ENCODE measurements around the gene EXOC3L1.

EXOC3L1 gene

DNA sequence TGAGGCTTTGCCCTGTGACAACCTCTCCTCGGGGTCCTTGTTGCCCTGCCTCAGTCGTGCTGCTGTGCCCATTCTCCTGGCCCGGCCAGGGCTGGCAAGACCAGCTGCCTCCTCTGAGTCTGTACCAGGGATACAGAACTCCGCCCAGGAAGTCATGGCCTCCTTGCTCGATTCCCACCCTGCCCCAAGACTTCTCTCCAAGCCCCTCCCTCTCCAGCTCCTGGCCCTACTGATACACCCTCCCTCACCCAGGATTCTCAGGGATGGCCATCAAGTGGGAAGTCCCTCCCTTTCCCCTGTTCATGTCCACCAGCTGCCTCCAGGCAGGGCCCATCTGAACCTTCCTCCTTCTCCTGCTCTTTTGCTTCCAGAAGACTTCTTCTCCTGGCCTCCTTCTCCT is 25.8 kb upstream of the EXOC3L1 start:
- no peak for DNase-seq

DNA sequence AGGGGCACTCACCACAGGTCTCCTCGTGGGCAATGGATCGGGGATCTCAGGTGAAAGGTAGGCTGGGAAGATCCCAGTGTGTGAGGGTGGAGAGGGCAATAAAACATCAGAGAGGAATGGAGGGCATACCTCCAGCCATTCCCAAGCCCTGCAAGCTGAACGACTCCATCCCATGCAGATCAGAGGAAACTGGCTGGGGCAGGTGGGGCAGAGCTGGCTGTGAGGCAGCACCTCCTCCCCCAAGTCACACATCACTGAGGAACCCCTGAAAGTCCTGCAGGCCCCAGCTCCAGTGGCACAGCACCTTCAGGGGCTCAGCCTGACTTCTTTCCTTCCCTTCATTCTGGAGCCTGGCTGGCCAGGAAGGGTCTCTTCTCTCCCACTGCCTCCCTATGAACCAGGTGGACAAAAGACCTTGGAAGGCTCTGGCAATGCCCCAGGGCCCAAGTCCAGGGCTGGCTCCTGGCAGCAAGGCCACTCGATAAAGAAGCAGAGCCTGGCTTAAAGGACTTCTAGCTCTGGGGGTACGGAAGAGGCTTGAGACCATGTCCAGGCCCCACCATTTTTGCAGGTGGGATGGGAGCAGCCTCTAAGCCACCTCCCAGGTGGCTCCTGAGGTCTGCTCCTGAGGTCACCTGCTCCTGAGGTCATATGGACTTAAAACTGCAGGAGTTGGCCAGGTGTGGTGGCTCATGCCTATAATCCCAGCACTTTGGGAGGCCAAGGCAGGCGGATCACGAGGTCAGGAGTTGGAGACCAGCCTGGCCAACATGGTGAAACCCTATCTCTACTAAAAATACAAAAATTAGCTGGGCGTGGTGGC is 23.5 kb upstream of the EXOC3L1 start:
- no peak for DNase-seq

DNA sequence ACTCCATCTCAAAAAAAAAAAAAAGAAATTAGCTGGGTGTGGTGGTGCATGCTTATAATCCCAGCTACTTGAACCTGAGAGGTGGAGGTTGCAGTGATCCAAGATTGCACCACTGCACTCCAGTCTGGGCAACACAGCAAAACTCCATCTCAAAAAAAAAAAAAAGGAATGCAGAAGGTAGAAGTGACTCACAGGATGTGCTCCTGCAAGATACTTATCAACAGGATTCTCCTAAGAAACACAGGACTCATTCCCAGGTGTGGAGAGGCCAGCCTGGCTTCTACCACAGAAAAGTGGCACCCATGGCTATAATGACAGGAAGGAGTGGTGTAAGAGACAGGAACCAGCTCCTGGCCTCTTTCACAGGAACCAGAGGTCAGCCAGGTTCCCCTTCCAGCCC is 22.8 kb upstream of the EXOC3L1 start:
- DNase-seq, result no peak

DNA sequence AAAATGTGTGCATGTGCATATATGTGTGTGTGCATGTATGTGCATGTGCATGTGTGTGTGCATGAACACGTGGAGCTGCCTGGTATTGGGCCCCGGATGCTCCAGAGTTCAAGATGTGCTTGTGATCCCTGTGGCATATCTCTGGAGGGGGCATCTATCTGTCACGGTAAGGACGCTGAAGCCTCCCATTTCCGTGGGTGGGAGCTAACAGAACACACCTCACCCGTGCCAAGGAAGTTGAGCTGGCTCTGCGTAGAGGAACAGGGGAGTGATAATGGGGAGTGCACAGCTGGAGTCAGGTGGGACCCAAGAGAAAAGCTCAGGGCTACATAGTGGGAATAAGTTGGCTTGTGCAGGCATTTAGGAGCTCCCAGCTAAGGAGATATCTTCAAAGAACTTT is 21.7 kb upstream of the EXOC3L1 start:
- no peak for DNase-seq

DNA sequence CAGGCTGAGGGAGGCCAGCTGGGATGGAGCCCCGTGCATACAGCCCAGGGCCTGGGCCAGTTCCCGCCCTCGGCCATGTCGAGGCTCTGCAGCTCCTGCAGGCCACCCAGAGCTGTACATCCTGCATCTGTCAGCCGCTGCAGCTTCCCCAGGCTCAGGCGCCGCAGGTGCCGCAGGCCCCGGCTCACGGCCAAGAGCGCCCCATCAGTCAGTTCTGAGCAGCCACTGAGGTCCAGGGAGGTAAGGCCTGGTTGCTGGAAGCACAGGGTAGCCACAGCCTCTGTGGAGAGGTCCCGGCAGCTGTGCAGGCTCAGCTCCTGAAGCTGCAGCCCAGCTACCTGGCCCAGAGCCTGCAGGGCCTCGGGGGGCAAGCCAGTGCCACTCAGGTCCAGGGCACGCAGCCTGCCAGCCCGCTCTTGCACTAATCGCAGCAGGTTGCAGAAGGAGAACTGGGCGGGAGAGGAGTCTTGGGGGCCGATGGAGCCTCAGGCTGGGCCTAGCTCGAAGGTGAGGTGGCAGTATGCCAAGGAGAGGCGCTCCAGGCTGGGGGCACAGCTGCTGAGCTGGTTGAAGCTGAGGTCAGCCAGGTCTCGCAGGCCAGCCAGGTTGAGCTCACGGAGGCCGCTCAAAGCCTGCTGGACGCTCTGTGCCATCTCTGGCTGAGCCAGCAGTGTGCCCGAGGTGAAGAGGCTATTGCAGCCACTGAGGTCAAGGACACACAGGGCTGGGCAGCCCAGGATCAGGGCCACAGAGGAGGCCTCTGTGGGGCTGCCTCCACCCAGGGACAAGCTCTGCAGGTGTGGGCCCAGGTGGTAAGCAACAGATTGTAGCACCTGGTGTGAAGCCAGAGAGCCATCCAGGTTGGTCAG is 20.4 kb upstream of the EXOC3L1 start:
- no peak for DNase-seq

DNA sequence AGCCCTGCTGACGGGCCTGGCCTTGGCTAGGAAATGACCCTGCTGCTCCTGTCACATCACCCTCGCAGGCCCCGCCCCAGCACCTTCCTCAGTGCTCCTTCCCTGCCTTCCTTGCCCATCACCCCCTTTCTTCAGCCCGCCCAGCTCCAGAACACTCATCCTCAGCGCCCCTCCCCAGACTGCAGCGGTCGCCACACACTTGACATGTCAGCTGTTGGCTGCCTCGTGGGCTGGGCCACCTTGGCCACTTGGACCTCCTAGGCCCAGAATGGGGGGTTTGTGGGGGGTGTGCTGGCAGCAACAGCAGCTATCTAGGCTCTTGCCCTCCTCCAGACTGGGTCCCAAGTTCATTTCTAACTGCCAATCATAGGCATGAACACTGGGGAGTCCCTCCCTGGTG is 19.6 kb upstream of the EXOC3L1 start:
- DNase-seq, result no peak

DNA sequence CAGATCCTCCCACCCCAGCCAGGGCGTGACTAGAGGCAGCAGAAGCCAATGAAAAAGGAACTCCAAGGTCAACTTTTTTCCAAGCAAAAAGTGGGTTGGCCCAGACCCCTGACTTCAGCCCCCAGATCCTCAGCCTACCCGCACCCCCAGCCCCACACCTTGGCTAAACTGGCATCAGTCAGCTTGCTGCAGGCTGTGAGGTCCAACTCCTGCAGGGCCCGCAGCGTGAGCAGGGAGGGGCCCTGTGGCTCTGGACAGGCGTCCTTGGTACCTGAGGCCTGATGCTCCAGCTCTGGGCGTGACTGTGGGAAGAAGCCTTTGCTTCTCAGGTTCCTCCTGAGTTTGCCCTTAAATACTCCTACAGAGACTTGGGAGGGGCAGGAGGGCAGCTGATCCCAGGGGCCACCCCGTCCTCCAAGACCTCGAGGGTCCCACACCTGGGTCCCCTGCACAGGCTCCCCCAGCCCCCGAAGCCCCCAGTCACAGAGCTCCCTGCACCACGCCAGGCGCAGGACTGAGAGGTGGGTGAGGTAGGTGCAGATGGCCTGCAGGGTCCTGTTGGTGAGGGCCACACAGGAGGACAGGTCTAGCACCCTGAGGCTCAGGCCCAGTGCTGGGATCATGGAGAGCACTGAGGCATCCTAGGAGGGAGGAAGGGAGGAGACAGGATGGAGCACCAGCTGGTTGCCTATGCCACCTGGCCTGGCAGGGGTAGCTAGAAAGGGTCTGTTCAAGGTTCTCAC is 18.4 kb upstream of the EXOC3L1 start:
- DNase-seq, result no peak

DNA sequence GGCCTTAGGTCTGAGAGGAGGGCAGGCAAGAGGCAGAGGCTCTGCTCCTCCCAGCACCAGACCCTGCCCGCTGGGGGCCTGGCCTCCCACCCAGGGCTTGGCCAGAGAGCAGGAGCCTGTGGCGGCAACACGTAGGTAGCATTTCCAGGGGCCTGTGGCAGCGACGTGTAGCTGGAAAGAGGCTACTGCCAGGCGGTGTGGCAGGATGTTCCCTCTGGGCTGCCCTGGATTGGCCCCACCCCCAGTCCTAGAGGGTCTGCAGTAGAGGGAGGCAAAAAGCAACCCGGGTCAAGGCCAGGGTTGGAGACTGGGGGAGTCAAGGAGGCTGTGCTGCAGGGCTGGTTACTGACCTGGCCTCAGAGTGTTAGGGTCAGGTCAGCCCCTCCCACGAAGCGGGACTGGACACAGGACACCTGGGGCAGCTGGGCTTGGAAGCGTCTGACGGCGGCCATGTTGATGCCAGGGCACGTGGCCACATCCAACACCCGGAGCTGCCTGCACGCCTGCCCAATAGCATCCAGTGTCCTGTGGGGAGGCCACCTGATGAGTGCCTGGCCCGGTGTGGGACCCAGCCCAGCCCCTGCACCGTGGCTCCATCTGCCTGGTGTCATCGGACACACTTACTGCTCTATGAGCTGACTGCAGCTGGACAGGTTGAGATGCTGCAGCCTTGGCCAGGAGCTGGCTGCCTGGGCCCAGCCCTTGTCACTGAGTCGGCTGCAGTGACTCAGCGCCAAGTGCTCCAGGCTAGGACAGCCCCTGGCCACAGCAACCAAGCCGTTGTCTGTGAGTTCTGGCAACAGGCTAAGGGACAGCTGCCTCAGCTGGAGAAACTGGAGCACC is 17.5 kb upstream of the EXOC3L1 start:
- no peak for DNase-seq

DNA sequence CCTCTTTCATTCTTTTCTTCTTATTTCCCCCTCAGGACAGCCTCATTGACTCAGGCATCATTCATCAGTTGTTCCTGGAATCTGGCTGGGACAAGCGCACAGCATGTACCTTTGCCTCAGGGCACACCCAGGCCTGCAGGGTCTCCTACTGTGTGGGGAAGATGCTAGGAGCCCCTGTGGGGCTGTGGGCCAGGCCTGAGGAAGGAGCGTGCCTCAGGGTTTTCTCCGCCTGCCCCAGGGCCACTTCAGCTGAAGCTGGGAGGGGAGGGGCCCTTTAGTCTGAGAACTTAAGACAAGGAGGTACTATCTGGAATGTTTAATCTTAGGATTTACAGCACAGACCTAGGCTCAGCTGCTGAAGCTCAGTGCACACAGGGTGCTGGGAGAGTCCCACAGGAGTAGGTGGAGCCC is 16.9 kb upstream of the EXOC3L1 start:
- DNase-seq, result no peak

DNA sequence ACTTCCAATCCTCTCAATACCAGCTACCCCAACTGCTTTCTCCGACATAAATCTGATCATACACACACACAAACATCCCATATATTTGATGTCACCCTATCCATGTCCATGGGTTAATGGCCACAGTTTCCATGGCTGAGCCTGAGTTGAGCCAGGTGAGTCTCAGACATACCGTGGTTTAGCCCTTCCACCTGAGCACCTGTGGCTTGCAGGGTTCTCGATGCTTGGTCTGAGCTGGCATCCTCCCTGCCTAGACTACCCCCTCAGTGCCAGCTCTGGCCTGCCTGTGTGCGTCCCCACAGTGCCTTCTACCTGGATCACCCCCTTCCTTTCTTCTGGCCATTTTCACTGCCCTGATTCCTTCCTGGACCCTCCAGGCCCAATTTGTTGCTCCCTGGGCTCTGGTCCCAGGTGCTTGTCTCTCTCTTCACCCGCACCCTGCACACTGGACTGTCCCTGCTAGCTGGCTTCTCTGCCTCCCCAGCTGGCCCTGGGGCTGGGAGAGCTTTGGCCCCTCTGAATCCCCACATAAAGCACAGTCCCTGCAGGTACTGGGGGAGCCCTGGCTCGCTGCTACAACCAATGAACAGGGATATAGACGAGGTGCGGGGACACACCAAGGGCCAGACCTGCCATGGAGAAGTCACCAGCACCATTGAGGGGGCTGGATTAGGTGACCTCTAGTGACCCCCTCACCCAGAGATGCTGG is 16.3 kb upstream of the EXOC3L1 start:
- no peak for DNase-seq

DNA sequence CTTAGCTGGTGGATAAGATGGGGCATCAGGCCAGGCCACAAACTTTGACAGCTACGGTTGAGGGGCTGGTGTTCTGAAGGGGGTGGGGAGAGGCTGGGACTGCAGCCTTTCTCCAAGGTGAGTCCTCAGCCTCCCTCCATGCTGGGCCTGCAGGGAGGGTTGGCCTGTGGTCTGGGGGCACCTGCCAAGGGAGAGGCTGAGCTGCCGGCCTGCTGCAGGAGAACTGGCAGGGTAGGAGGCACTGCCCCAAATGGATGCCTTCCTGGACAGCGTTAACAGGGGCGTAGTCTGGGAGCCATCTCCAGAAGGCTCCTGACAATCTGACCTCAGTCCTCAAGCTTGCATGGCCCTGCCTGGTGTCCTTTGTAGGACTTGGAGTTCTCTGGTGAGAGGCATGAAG is 14.1 kb upstream of the EXOC3L1 start:
- DNase-seq, result no peak

DNA sequence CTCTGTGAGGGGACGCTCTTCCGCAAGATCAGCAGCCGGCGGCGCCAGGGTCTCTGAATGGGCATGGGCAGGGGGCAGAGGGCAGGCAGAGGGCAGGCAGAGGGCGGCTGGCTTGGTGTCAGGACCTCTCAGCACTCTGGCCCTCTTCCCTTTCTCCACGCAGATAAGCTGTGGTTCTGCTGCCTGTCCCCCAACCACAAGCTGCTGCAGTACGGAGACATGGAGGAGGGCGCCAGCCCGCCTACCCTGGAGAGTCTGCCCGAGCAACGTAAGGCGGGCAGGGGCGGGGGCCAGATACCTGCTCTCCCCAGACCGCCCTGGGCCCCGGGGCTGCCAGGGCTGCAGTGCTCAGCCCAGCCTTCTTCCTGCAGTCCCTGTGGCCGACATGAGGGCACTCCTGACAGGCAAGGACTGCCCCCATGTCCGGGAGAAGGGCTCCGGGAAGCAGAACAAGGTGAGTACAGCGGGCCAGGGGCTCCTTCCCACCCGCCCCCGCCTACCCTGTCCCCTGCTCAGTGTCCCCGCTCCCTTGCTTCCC is 13.1 kb upstream of the EXOC3L1 start:
- DNase-seq, result no peak

DNA sequence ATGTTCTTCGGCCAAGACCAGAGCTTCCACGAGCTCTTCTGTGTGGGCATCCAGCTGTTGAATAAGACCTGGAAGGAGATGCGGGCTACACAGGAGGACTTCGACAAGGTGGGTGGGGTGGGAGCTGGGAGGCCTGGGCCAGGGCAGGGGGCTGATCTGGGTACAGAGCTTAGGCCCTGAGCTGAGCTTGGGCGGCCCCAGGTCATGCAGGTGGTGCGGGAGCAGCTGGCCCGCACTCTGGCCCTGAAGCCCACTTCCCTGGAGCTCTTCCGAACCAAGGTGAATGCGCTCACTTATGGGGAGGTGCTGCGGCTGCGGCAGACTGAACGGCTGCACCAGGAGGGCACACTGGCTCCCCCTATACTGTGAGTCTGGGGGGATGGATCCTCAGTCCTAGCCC is 12.5 kb upstream of the EXOC3L1 start:
- no peak for DNase-seq

DNA sequence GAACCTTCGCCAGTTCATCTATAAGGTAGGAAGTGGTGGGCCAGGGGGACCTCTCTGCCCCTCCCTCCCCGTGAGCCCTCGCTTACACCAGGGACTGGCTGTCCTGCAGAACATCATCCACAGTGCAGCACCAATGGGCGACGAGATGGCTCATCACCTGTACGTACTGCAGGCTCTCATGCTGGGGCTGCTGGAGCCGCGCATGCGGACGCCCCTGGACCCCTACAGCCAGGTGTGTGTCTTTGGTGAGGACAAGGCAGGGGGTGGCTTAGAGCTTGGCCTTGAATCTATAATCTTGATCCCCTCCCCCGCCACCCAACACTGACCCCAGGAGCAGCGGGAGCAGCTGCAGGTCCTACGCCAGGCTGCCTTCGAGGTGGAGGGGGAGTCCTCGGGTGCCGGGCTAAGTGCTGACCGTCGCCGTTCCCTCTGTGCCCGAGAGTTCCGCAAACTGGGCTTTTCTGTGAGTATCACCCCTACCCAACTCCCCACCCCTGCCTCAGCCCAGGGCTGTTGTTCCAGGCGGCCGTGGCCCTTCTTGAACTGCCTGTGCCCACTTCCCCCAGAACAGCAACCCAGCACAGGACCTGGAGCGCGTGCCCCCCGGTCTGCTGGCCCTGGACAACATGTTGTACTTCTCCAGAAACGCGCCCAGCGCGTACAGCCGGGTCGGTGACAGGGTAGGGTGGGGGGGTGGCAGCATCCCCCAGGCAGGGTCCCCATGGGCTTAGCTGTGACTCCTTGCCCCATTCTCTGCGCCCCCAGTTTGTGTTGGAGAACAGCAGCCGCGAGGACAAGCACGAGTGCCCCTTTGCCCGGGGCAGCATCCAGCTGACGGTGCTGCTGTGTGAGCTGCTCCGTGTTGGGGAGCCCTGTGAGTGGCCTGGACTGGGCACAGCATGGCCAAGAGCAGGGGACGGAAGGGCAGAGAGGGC is 11.7 kb upstream of the EXOC3L1 start:
- DNase-seq, result no peak

DNA sequence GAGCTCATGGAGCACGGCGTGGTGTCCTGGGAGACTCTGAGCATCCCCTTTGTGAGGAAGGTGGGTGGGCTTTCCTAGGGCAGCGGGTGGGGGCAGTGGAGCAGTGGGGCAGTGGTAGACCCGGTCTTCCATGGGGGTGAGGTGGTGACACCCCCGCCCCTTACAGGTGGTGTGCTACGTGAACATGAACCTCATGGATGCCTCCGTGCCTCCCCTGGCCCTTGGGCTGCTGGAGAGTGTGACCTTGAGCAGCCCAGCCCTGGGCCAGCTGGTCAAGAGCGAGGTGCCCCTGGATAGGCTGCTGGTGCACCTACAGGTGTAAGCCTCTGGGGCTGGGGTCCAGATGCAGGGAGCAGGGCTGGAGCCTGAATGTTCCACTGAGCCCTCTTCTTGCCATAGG is 10.6 kb upstream of the EXOC3L1 start:
- DNase-seq, result no peak

DNA sequence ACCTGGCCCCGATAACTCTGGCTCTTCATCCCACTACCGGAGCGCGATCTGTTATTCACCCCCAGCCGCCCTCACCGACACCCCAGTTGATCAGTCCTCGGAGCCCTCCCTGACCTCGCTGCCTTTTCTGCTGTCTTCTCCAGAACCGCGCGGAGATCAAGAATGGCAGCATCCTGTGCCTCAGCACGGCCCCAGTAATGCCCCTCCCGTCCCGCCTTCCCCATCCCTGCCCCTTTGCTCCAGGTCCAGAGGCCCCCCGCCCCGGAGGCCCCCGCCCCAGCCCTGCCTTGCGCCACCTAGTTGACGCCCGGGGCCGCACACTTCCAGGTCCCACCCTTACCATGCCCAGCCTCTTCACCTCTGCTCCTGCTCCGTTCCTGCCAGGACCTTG is 9.9 kb upstream of the EXOC3L1 start:
- no peak for DNase-seq

DNA sequence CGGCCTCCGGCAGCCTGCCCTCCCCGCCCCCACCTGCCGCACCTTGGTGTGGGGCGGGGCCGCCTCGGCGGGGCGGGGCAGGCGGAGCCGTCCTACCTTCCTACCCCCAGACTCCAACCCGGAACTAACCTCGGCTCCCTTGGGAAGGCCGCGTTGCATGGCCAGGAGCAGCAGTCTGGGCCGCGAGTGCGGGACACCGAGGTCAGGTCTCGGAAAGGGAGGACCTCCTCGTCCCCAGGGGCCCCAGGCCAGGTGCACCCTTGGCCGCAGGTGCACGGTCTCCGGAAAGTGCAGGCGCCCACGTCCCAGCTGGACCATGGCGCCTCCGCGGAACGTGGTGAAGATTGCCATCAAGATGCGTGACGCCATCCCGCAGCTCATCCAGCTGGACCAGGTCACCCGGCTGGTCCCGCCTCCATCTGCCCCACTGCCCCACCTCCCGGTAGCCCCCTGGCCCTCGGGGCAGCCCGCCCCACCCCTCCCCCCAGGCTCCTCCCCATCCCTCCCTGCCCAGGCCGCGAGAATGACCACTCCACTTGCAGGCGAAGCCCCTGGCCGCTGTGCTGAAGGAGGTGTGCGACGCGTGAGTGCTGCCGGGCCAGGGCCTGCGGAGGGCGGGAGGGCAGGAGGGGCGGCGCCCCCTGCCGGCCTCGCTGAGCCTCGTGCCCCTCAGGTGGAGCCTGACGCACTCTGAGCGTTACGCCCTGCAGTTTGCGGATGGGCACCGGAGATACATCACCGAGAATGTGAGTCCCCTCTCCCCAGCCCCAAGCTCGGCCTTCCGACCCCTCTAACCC is 9.3 kb upstream of the EXOC3L1 start, which contains the start of gene ELMO3:
ELMO3 (plus strand) TSS at position 121 of the 797 bp plus-strand sequence; CDS start at position 317, 196 bp downstream.
- no peak for DNase-seq

DNA sequence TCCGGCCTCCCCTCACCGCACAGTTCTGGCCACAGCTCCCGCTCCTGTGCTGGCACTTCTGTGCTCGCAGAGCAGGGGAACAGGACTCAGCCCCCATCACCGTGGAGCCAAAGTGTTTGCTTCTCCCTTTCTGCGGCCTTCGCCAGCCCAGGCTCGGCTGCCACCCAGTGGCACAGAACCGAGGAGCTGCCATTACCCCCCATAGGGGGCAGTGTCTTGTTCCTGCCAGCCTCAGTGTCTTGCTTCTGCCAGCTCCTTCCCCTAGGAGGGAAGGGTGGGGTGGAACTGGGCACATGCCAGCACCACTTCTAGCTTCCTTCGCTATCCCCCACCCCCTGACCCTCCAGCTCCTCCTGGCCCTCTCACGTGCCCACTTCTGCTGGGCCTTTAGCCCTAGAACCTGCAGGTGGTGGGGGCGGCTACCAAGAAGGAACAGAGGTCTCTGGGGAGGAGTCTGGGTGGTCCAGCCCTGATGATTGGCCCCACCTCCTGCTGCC is 8.3 kb upstream of the EXOC3L1 start:
- DNase-seq, result peak in 9 of 14 donors; percentile 4 to 54 (median 39)

DNA sequence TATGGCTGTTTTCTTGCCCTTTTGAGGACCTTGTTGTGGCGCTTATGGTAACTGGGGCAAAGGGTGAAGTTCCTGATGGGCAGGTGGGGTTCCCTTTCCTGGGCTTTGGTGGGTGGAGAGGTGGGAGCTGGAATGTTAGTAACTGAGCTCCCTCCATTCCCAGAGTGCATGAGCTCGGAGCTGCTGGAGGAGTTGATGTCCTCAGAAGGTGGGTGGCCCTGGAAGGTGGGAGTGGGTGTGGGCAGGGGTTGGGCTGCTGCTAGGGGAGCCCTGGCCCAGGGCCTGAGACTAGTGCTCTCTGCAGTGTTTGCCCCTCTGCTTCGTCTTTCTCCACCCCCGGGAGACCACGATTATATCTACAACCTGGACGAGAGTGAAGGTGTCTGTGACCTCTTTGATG is 7.8 kb upstream of the EXOC3L1 start:
- DNase-seq, result no peak
